GM23338 (cell line): ENCODE measurements around the gene MAP4K1. TPM values are rescaled to one million over a fixed set of nuclear protein-coding genes. Genes with fewer than 3 reads are reported as not detected.

Source experiments
- ATAC-seq: fragments of 200-7000 bp; cut with Tn5 transposase; 3 replicates; pipeline ENCODE4 v1.9.1; 2020
- DNase-seq: peaks from one replicate; pipeline ENCODE4 v3.0.0-alpha.2; 2015; ENCODE audit warnings: low spot score
- H2AFZ ChIP-seq: fragments of 200-600 bp; sonication (generic); 2 replicates; pipeline ENCODE4 v1.8.0; 2016; ENCODE audit warnings: antibody characterized with exemption, mild to moderate bottlenecking, moderate library complexity
- H3F3A ChIP-seq: fragments of 200-600 bp; sonication (generic); replicated peaks from 2 replicates; pipeline ENCODE4 v1.8.0; 2017; ENCODE audit warnings: antibody characterized with exemption, mixed run types, low read depth
- H3K27ac ChIP-seq: fragments of 200-600 bp; sonication (generic); 2 replicates; pipeline ENCODE4 v1.6.1; 2016; ENCODE audit warnings: low read depth
- H3K27me3 ChIP-seq: fragments of 200-600 bp; sonication (generic); 2 replicates; pipeline ENCODE4 v1.8.0; 2016; ENCODE audit warnings: mild to moderate bottlenecking, mixed run types, moderate library complexity; ENCODE audit not compliant: insufficient read depth
- H3K36me3 ChIP-seq: fragments of 200-600 bp; sonication (generic); 2 replicates; pipeline ENCODE4 v1.8.0; 2016; ENCODE audit warnings: mild to moderate bottlenecking; ENCODE audit not compliant: insufficient read depth
- H3K4me1 ChIP-seq: fragments of 200-600 bp; sonication (generic); 2 replicates; pipeline ENCODE4 v1.8.0; 2016; ENCODE audit warnings: mild to moderate bottlenecking, moderate library complexity; ENCODE audit not compliant: insufficient read depth
- H3K4me2 ChIP-seq: fragments of 200-600 bp; sonication (generic); 2 replicates; pipeline ENCODE4 v1.7.1; 2017; ENCODE audit warnings: mixed run types
- H3K4me3 ChIP-seq: fragments of 200-600 bp; sonication (generic); 2 replicates; pipeline ENCODE4 v1.6.1; 2016; ENCODE audit warnings: mixed run types
- H3K79me2 ChIP-seq: fragments of 200-600 bp; sonication (generic); replicated peaks from 2 replicates; pipeline ENCODE4 v1.8.0; 2017; ENCODE audit warnings: mild to moderate bottlenecking; ENCODE audit not compliant: insufficient read depth
- H3K9me2 ChIP-seq: fragments of 200-600 bp; sonication (generic); 2 replicates; pipeline ENCODE4 v1.8.0; 2017; ENCODE audit not compliant: insufficient read depth
- H4K20me1 ChIP-seq: fragments of 200-600 bp; sonication (generic); replicated peaks from 2 replicates; pipeline ENCODE4 v1.8.0; 2017; ENCODE audit warnings: mild to moderate bottlenecking; ENCODE audit not compliant: insufficient read depth
- H3K27ac Mint-ChIP-seq: 2 replicates; pipeline ENCODE4 v1.8.0; 2020; ENCODE audit warnings: inconsistent platforms, mild to moderate bottlenecking, moderate library complexity, mixed read lengths
- H3K27me3 Mint-ChIP-seq: 3 replicates; pipeline ENCODE4 v1.8.0; 2022; ENCODE audit warnings: low read depth, mild to moderate bottlenecking, moderate library complexity, mixed read lengths, inconsistent platforms; ENCODE audit not compliant: insufficient read depth, poor library complexity
- H3K36me3 Mint-ChIP-seq: 3 replicates; pipeline ENCODE4 v1.8.0; 2021; ENCODE audit warnings: low read depth, mild to moderate bottlenecking, inconsistent platforms, moderate library complexity, mixed read lengths
- H3K4me1 Mint-ChIP-seq: 3 replicates; pipeline ENCODE4 v1.8.0; 2020; ENCODE audit warnings: mild to moderate bottlenecking, inconsistent platforms, mixed read lengths
- H3K4me3 Mint-ChIP-seq: 3 replicates; pipeline ENCODE4 v1.8.0; 2021; ENCODE audit warnings: moderate library complexity, mild to moderate bottlenecking, inconsistent platforms, mixed read lengths
- H3K9me3 Mint-ChIP-seq: 3 replicates; pipeline ENCODE4 v1.8.0; 2020; ENCODE audit warnings: moderate library complexity, mild to moderate bottlenecking, inconsistent platforms, mixed read lengths
- CREB1 ChIP-seq: fragments of 250-450 bp; sonication (Bioruptor Pico); IDR thresholded peaks from 2 replicates; pipeline ENCODE4 v1.5.0; 2020; ENCODE audit warnings: low read depth, mild to moderate bottlenecking, moderate library complexity
- EZH2 ChIP-seq: fragments of 200-600 bp; sonication (generic); IDR thresholded peaks from one replicate; pipeline ENCODE4 v1.8.0; 2017; ENCODE audit warnings: antibody characterized with exemption, mild to moderate bottlenecking, low read depth; ENCODE audit not compliant: unreplicated experiment
- JUNB ChIP-seq: IDR thresholded peaks from one replicate; pipeline ENCODE4 v1.6.1; 2016; ENCODE audit warnings: antibody characterized with exemption; ENCODE audit not compliant: unreplicated experiment
- NANOG ChIP-seq: IDR thresholded peaks from 2 replicates; pipeline ENCODE4 v1.6.1; 2016; ENCODE audit warnings: antibody characterized with exemption, borderline replicate concordance
- POLR2AphosphoS5 ChIP-seq: IDR thresholded peaks from 2 replicates; pipeline ENCODE4 v1.6.1; 2016; ENCODE audit warnings: antibody characterized with exemption, low read depth
- STAT1 ChIP-seq: IDR thresholded peaks from one replicate; pipeline ENCODE4 v1.6.1; 2016; ENCODE audit warnings: antibody characterized with exemption; ENCODE audit not compliant: unreplicated experiment
- ZNF331 ChIP-seq: fragments of 250-450 bp; sonication (Bioruptor Pico); IDR thresholded peaks from 2 replicates; pipeline ENCODE4 v1.5.0; 2020; ENCODE audit warnings: low read depth, mild to moderate bottlenecking, moderate library complexity
- polyA plus RNA-seq: library from polyadenylated mRNA; unstranded; fragments of >200 nt; fragmentation: Nextera tagmentation; extraction: Ambion mirVana; gene quantifications from 2 replicates; pipeline ENCODE4 v1.2.1, GENCODE V29; 2016
- total RNA-seq: library from RNA; depleted of rRNA; stranded (reverse); fragments of >200 nt; shearing (Covaris generic); gene quantifications from 2 replicates; pipeline ENCODE4 v1.2.3, GENCODE V29; 2014
- TF ChIP-seq, protein P1 (sequence below): fragments of 250-450 bp; sonication (Bioruptor Pico); IDR thresholded peaks from 2 replicates; pipeline ENCODE4 v1.5.0; 2020; ENCODE audit warnings: mild to moderate bottlenecking, moderate library complexity
- TF ChIP-seq, protein P2 (sequence below): IDR thresholded peaks from 2 replicates; pipeline ENCODE4 v1.6.1; 2016; ENCODE audit warnings: antibody characterized with exemption
- TF ChIP-seq, protein P3 (sequence below), 2 experiments: fragments of 200-600 bp in 1 of 2; sonication (generic) in 1 of 2; conservative IDR thresholded peaks; 2 replicates each; pipeline versions ENCODE4 v1.5.1 to v1.6.1; 2016 to 2017; ENCODE audit warnings: antibody characterized with exemption in 2 of 2, low read depth in 2 of 2, mild to moderate bottlenecking in 2 of 2, moderate library complexity in 1 of 2
- TF ChIP-seq, protein P4 (sequence below): IDR thresholded peaks from one replicate; pipeline ENCODE4 v1.6.1; 2018; ENCODE audit warnings: antibody characterized with exemption; ENCODE audit not compliant: unreplicated experiment

The MAP4K1 gene
- total and polyA plus RNA-seq, 2 experiments from 2014 or later = 7.7 to 44.6 TPM

DNA sequence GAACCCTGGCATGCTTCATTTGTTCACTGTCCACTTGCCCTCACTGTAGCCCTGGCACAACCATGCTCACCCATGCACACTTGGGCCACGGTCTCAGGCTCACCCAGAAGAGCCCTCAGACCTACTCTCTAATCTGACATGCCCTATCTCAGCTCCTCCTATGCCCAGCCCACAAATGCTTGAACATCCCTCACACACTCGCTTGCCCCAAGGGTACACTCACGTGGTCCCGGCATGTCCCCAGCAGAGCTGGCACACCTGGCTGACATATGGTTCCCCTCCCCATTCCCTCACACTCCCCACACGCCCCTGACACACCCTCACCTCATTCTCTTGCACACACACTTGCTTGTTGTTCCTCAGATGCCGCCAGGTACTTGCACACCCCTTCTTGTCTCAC is 55.7 kb downstream of the MAP4K1 start (continued):
- TF ChIP-seq STAT1 (no peak), NANOG (no peak), JUNB (no peak), POLR2AphosphoS5 (no peak)
- TF ChIP-seq, protein P1, sequence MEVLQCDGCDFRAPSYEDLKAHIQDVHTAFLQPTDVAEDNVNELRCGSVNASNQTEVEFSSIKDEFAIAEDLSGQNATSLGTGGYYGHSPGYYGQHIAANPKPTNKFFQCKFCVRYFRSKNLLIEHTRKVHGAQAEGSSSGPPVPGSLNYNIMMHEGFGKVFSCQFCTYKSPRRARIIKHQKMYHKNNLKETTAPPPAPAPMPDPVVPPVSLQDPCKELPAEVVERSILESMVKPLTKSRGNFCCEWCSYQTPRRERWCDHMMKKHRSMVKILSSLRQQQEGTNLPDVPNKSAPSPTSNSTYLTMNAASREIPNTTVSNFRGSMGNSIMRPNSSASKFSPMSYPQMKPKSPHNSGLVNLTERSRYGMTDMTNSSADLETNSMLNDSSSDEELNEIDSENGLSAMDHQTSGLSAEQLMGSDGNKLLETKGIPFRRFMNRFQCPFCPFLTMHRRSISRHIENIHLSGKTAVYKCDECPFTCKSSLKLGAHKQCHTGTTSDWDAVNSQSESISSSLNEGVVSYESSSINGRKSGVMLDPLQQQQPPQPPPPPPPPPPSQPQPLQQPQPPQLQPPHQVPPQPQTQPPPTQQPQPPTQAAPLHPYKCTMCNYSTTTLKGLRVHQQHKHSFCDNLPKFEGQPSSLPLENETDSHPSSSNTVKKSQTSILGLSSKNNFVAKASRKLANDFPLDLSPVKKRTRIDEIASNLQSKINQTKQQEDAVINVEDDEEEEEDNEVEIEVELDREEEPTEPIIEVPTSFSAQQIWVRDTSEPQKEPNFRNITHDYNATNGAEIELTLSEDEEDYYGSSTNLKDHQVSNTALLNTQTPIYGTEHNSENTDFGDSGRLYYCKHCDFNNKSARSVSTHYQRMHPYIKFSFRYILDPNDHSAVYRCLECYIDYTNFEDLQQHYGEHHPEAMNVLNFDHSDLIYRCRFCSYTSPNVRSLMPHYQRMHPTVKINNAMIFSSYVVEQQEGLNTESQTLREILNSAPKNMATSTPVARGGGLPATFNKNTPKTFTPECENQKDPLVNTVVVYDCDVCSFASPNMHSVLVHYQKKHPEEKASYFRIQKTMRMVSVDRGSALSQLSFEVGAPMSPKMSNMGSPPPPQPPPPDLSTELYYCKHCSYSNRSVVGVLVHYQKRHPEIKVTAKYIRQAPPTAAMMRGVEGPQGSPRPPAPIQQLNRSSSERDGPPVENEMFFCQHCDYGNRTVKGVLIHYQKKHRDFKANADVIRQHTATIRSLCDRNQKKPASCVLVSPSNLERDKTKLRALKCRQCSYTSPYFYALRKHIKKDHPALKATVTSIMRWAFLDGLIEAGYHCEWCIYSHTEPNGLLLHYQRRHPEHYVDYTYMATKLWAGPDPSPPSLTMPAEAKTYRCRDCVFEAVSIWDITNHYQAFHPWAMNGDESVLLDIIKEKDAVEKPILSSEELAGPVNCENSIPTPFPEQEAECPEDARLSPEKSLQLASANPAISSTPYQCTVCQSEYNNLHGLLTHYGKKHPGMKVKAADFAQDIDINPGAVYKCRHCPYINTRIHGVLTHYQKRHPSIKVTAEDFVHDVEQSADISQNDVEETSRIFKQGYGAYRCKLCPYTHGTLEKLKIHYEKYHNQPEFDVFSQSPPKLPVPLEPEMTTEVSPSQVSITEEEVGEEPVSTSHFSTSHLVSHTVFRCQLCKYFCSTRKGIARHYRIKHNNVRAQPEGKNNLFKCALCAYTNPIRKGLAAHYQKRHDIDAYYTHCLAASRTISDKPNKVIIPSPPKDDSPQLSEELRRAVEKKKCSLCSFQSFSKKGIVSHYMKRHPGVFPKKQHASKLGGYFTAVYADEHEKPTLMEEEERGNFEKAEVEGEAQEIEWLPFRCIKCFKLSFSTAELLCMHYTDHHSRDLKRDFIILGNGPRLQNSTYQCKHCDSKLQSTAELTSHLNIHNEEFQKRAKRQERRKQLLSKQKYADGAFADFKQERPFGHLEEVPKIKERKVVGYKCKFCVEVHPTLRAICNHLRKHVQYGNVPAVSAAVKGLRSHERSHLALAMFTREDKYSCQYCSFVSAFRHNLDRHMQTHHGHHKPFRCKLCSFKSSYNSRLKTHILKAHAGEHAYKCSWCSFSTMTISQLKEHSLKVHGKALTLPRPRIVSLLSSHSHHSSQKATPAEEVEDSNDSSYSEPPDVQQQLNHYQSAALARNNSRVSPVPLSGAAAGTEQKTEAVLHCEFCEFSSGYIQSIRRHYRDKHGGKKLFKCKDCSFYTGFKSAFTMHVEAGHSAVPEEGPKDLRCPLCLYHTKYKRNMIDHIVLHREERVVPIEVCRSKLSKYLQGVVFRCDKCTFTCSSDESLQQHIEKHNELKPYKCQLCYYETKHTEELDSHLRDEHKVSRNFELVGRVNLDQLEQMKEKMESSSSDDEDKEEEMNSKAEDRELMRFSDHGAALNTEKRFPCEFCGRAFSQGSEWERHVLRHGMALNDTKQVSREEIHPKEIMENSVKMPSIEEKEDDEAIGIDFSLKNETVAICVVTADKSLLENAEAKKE (CRISPR knock-in tag) = no peak

DNA sequence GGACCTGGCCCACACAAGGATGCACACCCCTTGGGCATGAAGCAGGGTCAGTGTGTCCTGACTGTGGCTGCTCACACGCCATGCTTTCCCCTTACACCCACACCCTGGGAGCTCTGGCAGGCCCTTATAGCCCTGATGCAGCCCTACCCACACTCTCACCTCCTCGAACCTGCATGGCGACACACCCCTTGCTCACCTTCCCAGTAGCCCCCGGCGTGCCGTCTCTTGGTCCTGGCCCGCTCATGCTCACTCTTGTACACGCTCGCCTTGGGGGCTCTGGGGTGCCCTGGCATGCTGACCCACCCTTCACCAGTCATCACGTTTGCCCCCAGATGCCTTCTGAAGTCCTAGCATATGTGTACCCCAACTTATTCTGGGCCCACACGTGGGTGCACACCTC is 56.1 kb downstream of the MAP4K1 start:
- DNase-seq = no peak
- peaks cover 16% of the 10 kb centered on the region for H3K27me3 Mint-ChIP-seq
- Histone ChIP-seq H3K36me3 (no peaks in the 10 kb centered on the region; the same call in 1 of the 2 replicates), H3K79me2 (no peaks in the 10 kb centered on the region), H4K20me1 (no peaks in the 10 kb centered on the region; the same call in 1 of the 2 replicates), H3K27ac (no peak overlapping the region), H3K4me1 (no peaks in the 10 kb centered on the region), H3K27me3 (peaks cover 15% of the 10 kb centered on the region; the same call in 1 of the 2 replicates), H3K9me2 (no peaks in the 10 kb centered on the region), H3K4me3 (no peak overlapping the region), H2AFZ (no peak overlapping the region), H3K4me2 (no peak overlapping the region), H3F3A (peaks cover 2% of the 10 kb centered on the region; the same call in 1 of the 2 replicates)
- no peak overlapping the region for H3K27ac Mint-ChIP-seq
- no peak overlapping the region; the same call in 2 of the 3 replicates for H3K4me3 Mint-ChIP-seq
- ATAC-seq = no peak
- peaks cover 40% of the 10 kb centered on the region for H3K36me3 Mint-ChIP-seq
- no peaks in the 10 kb centered on the region for H3K4me1 Mint-ChIP-seq
- no peaks in the 10 kb centered on the region; the same call in 2 of the 3 replicates for H3K9me3 Mint-ChIP-seq
- TF ChIP-seq STAT1 (no peak), ZNF331 (CRISPR knock-in tag) (no peak), JUNB (no peak), NANOG (no peak), POLR2AphosphoS5 (no peak), EZH2 (no peak), CREB1 (CRISPR knock-in tag) (no peak)
- TF ChIP-seq, protein P2, sequence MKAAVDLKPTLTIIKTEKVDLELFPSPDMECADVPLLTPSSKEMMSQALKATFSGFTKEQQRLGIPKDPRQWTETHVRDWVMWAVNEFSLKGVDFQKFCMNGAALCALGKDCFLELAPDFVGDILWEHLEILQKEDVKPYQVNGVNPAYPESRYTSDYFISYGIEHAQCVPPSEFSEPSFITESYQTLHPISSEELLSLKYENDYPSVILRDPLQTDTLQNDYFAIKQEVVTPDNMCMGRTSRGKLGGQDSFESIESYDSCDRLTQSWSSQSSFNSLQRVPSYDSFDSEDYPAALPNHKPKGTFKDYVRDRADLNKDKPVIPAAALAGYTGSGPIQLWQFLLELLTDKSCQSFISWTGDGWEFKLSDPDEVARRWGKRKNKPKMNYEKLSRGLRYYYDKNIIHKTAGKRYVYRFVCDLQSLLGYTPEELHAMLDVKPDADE = no peak
- TF ChIP-seq, protein P3, sequence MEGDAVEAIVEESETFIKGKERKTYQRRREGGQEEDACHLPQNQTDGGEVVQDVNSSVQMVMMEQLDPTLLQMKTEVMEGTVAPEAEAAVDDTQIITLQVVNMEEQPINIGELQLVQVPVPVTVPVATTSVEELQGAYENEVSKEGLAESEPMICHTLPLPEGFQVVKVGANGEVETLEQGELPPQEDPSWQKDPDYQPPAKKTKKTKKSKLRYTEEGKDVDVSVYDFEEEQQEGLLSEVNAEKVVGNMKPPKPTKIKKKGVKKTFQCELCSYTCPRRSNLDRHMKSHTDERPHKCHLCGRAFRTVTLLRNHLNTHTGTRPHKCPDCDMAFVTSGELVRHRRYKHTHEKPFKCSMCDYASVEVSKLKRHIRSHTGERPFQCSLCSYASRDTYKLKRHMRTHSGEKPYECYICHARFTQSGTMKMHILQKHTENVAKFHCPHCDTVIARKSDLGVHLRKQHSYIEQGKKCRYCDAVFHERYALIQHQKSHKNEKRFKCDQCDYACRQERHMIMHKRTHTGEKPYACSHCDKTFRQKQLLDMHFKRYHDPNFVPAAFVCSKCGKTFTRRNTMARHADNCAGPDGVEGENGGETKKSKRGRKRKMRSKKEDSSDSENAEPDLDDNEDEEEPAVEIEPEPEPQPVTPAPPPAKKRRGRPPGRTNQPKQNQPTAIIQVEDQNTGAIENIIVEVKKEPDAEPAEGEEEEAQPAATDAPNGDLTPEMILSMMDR (conservative IDR thresholded peaks at IDR 0.05; ENCODE audit: low read depth in 2 of 2) = no peak
- TF ChIP-seq, protein P4, sequence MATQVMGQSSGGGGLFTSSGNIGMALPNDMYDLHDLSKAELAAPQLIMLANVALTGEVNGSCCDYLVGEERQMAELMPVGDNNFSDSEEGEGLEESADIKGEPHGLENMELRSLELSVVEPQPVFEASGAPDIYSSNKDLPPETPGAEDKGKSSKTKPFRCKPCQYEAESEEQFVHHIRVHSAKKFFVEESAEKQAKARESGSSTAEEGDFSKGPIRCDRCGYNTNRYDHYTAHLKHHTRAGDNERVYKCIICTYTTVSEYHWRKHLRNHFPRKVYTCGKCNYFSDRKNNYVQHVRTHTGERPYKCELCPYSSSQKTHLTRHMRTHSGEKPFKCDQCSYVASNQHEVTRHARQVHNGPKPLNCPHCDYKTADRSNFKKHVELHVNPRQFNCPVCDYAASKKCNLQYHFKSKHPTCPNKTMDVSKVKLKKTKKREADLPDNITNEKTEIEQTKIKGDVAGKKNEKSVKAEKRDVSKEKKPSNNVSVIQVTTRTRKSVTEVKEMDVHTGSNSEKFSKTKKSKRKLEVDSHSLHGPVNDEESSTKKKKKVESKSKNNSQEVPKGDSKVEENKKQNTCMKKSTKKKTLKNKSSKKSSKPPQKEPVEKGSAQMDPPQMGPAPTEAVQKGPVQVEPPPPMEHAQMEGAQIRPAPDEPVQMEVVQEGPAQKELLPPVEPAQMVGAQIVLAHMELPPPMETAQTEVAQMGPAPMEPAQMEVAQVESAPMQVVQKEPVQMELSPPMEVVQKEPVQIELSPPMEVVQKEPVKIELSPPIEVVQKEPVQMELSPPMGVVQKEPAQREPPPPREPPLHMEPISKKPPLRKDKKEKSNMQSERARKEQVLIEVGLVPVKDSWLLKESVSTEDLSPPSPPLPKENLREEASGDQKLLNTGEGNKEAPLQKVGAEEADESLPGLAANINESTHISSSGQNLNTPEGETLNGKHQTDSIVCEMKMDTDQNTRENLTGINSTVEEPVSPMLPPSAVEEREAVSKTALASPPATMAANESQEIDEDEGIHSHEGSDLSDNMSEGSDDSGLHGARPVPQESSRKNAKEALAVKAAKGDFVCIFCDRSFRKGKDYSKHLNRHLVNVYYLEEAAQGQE = no peak
